Tibial nerve (tissue), 4 donors: Measurements from ENCODE around the gene MAP3K20.

Source experiments
- EP300 ChIP-seq, 2 donors: sonication (generic); formaldehyde crosslinking; IDR thresholded peaks; one replicate each; pipeline ENCODE4 v1.6.1; 2017; ENCODE audit warnings: antibody characterized with exemption in 2 of 2, mild to moderate bottlenecking in 1 of 2
- POLR2A ChIP-seq, 2 donors: fragments of 450-650 bp; IDR thresholded peaks; one replicate each; pipeline ENCODE4 v1.6.1; 2017; ENCODE audit warnings: antibody characterized with exemption in 2 of 2, mild to moderate bottlenecking in 2 of 2, moderate library complexity in 2 of 2
- TF ChIP-seq, protein P1 (sequence below), 5 experiments: fragments of 200-600 bp in 3 of 5; fragments of 450-650 bp in 2 of 5; sonication (generic) in 3 of 5; IDR thresholded peaks; one replicate each; pipeline ENCODE4 v1.5.1; 2016 to 2019; ENCODE audit warnings: antibody characterized with exemption in 5 of 5, mild to moderate bottlenecking in 3 of 5, moderate library complexity in 2 of 5

DNA sequence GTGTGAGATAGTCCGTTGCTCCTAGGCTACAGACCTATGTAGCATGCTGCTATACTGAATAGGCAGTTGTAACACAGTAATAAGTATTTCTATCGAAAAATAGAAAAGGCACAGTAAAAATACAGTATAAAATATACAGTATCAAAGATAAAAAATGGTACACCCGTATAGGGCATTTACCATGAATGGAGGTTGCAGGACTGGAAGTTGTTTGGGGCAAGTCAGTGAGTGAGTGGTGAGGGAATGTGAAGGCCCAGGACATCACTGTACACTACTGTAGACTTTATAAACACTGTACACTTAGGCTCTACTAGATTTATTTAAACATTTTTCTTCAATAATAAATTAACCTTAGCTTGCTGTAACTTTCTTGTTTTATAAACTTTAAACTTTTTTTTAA, 3.5 kb downstream of the MAP3K20 start:
- TF ChIP-seq, protein P1, sequence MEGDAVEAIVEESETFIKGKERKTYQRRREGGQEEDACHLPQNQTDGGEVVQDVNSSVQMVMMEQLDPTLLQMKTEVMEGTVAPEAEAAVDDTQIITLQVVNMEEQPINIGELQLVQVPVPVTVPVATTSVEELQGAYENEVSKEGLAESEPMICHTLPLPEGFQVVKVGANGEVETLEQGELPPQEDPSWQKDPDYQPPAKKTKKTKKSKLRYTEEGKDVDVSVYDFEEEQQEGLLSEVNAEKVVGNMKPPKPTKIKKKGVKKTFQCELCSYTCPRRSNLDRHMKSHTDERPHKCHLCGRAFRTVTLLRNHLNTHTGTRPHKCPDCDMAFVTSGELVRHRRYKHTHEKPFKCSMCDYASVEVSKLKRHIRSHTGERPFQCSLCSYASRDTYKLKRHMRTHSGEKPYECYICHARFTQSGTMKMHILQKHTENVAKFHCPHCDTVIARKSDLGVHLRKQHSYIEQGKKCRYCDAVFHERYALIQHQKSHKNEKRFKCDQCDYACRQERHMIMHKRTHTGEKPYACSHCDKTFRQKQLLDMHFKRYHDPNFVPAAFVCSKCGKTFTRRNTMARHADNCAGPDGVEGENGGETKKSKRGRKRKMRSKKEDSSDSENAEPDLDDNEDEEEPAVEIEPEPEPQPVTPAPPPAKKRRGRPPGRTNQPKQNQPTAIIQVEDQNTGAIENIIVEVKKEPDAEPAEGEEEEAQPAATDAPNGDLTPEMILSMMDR (IDR thresholded peaks at IDR 0.05): no peak
- TF ChIP-seq POLR2A (IDR thresholded peaks at IDR 0.05): no peak
- TF ChIP-seq EP300 (IDR thresholded peaks at IDR 0.05): no peak
